Ecto neural progenitor cell (in vitro differentiated cells): ENCODE data around the gene RTKN.

Experiments used
- DNase-seq: peaks from one replicate; pipeline ENCODE4 v3.0.0-alpha.2; 2018; ENCODE audit warnings: low spot score

The RTKN gene

DNA sequence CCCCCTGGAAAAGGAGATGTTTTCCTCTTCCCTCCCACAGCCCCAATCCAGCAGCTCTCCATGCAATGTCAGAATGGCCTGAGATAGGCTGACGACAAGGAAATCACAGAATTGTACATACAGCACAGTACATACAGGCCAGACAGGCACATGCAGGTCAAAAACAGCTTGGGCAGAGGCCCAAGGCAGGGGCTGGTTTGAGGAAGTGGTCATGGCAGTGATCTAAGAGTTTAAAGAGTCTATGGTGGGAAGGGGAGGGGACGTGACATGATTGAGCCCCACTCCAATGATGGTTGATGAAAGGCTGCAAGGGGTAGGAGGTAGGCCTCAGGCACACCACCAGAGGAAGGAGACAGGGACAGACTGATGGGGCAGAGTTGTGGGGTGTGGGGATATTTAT lies 65.9 kb downstream of the RTKN start:
- DNase-seq = no peak
